Measurements from ENCODE around the gene FNIP2. TPM values are rescaled to one million over a fixed set of nuclear protein-coding genes. Genes with fewer than 3 reads are reported as not detected.

The FNIP2 gene
- total RNA-seq, 2 donors from 2014 or later = 26.7 to 38.2 TPM

- Histone ChIP-seq H3K9me3 (no peaks in the 10 kb centered on the region), H3K4me3 (no peak overlapping the region), H3K27ac (peak overlapping the region; percentile 20 to 66 (median 42)), H3K4me1 (peaks cover 44% of the 10 kb centered on the region), H3K27me3 (no peaks in the 10 kb centered on the region), H3K36me3 (replicated peaks in 1 of 2; ENCODE audit: insufficient read depth in 1 of 2, low read depth in 2 of 2) (no peaks in the 10 kb centered on the region)
- peak; percentile 54 for ATAC-seq
- intact Hi-C loops (cut with DNase I) = no loop called here
- peak in 2 of 4 donors; percentile 57 to 62 for DNase-seq
- 46 to 50% methylated on average over 2 of the region's 2 CpGs for WGBS, 2 donors
- TF ChIP-seq POLR2A (IDR thresholded peaks at IDR 0.05) (no peak), CTCF (IDR thresholded peaks at IDR 0.05) (no peak)
These were observed 68.8 kb downstream of the FNIP2 start for GRCh38 chr4:158837527-158838141.

GRCh38 chr4:158840131-158840530 lies 71.3 kb downstream of the FNIP2 start:
- H3K36me3 ChIP-seq (replicated peaks in 1 of 2; ENCODE audit: insufficient read depth in 1 of 2, low read depth in 2 of 2) = no peaks in the 10 kb centered on the region
- H3K27ac ChIP-seq = no peak overlapping the region
- 95 to 99% methylated on average over 4 of the region's 4 CpGs for WGBS, 2 donors
- peaks cover 30% of the 10 kb centered on the region for H3K4me1 ChIP-seq
- DNase-seq (no peak), ATAC-seq (no peak)
- TF ChIP-seq POLR2A (IDR thresholded peaks at IDR 0.05) = no peak
- no peak for TF ChIP-seq CTCF (IDR thresholded peaks at IDR 0.05)
- H3K27me3 ChIP-seq = no peaks in the 10 kb centered on the region
- intact Hi-C loops (cut with DNase I) = loop anchor here (10.0 kb wide), 1 partner anchor 75 kb away; the partner anchor contains the start of gene FNIP2
- no peak overlapping the region for H3K4me3 ChIP-seq
- no peaks in the 10 kb centered on the region for H3K9me3 ChIP-seq

GRCh38 chr4:158841540-158841939 lies 72.7 kb downstream of the FNIP2 start:
- Histone ChIP-seq H3K27ac (no peak overlapping the region), H3K27me3 (no peaks in the 10 kb centered on the region), H3K9me3 (no peaks in the 10 kb centered on the region), H3K4me1 (peaks cover 34% of the 10 kb centered on the region), H3K4me3 (no peak overlapping the region), H3K36me3 (replicated peaks in 1 of 2; ENCODE audit: insufficient read depth in 1 of 2, low read depth in 2 of 2) (no peaks in the 10 kb centered on the region)
- WGBS, 2 donors = 69 to 76% methylated on average over 3 of the region's 3 CpGs
- TF ChIP-seq CTCF (IDR thresholded peaks at IDR 0.05) = no peak
- intact Hi-C loops (cut with DNase I) = loop anchor here (10.0 kb wide), 1 partner anchor 77 kb away; the partner anchor contains the start of gene FNIP2
- no peak for ATAC-seq
- DNase-seq = no peak

GRCh38 chr4:158845311-158846041 lies 76.7 kb downstream of the FNIP2 start:
- peaks cover 16% of the 10 kb centered on the region for H3K4me1 ChIP-seq
- DNase-seq (no peak), ATAC-seq (no peak)
- TF ChIP-seq POLR2A (IDR thresholded peaks at IDR 0.05) = no peak
- TF ChIP-seq CTCF (IDR thresholded peaks at IDR 0.05) = no peak
- intact Hi-C loops (cut with DNase I) = loop anchor here (5.0 to 10.0 kb wide), 2 partner anchors 81 to 118 kb away; partner anchors contain the start of gene FNIP2
- no peaks in the 10 kb centered on the region for H3K9me3 ChIP-seq
- H3K27ac ChIP-seq = peak overlapping the region in 2 of 4 donors; percentile 9 to 43
- no peaks in the 10 kb centered on the region for H3K36me3 ChIP-seq (replicated peaks in 1 of 2; ENCODE audit: insufficient read depth in 1 of 2, low read depth in 2 of 2)
- 58 to 65% methylated on average over 4 of the region's 4 CpGs for WGBS, 2 donors
- H3K4me3 ChIP-seq = no peak overlapping the region
- H3K27me3 ChIP-seq = no peaks in the 10 kb centered on the region
